ENCODE results near the gene PRPF6. TPM values are rescaled to one million over a fixed set of nuclear protein-coding genes. Genes with fewer than 3 reads are reported as not detected.

PRPF6 gene
- total RNA-seq, 4 donors from 2014 or later, result 34.1 to 57.4 (median 45.8) TPM

DNA sequence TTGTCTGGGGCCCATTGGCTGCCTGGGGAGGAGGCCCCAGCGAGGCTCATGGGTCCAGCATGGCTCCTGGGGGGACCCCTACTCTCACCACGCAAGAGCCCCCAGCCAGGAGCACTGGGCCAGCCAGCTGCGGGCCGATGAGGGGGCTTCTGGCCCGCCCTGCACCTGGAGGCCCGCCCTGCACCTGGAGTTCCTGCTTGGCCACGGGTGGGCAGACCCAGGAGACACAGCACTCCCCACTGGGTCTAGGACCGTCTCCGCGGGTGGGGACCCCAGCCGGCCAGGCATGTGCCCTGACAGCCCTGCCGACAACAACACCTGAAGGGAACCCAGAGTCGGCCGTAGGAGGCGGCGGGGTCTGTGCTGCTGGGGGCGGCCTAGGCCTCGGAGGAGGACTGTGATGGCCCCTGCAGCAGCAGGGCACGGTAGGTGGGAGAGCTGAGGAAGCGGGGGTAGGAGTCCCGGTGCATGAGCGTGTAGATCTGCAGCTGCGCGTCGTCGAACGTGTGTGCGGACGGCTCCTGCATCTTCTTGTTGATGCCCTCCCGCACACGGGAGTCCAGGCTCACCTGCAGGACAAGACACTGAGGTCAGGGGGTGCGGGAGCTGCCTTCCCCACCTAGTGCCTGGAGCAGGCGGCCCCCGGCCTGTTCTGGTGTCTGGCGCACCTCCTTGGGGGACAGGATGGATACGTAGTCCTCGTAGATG is 92.7 kb downstream of the PRPF6 start:
- TF ChIP-seq, protein P1, sequence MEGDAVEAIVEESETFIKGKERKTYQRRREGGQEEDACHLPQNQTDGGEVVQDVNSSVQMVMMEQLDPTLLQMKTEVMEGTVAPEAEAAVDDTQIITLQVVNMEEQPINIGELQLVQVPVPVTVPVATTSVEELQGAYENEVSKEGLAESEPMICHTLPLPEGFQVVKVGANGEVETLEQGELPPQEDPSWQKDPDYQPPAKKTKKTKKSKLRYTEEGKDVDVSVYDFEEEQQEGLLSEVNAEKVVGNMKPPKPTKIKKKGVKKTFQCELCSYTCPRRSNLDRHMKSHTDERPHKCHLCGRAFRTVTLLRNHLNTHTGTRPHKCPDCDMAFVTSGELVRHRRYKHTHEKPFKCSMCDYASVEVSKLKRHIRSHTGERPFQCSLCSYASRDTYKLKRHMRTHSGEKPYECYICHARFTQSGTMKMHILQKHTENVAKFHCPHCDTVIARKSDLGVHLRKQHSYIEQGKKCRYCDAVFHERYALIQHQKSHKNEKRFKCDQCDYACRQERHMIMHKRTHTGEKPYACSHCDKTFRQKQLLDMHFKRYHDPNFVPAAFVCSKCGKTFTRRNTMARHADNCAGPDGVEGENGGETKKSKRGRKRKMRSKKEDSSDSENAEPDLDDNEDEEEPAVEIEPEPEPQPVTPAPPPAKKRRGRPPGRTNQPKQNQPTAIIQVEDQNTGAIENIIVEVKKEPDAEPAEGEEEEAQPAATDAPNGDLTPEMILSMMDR (IDR thresholded peaks at IDR 0.05), result no peak
- TF ChIP-seq POLR2A (IDR thresholded peaks at IDR 0.05), result no peak
- DNase-seq, result no peak
- intact Hi-C loops (cut with DNase I), result no loop called here
- Histone ChIP-seq H3K4me3 (no peak overlapping the region), H3K9me3 (no peaks in the 10 kb centered on the region), H3K27ac (no peak overlapping the region), H3K27me3 (no peaks in the 10 kb centered on the region), H3K4me1 (peaks cover 10 to 40% (median 23%) of the 10 kb centered on the region in 3 donors), H3K36me3 (peaks cover 4 to 49% (median 10%) of the 10 kb centered on the region in 3 donors)
- WGBS, 2 donors, result 89% methylated on average over 9 of the region's 37 CpGs; no CpG with 5 or more reads in 1 of the 2 donors

DNA sequence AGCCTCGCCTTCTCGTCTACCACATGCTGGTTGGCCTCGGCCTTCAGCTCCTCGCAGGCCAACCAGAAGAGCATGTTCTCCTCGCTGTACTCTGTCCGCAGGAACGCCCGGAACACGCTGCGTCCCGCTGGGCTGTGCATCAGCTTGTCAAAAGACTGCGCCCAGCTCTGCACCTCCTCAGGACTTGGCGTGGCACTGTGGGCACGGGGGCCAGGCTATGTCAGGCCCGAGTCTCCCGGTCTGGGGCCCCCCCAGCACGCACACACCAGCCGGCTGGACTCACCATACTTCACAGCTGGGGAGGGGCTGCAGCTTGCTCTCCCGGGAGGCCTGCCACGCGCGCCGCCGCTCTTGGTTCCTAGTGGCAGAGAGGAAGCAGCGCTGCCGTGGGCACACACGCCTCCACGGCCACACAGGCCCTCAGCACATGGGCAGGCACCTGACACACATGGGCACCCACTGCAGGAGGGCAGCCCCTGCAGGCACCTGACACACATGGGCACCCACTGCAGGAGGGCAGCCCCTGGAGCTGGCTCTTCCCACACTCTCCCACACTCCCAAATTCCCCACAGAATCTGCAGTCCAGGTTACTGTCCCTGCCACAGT is 93.4 kb downstream of the PRPF6 start:
- TF ChIP-seq, protein P1 (IDR thresholded peaks at IDR 0.05), result no peak
- TF ChIP-seq POLR2A (IDR thresholded peaks at IDR 0.05), result no peak
- no peaks in the 10 kb centered on the region for H3K27me3 ChIP-seq
- intact Hi-C loops (cut with DNase I), result no loop called here
- no peak overlapping the region for H3K27ac ChIP-seq
- H3K36me3 ChIP-seq, result peaks cover 4 to 49% (median 10%) of the 10 kb centered on the region in 3 donors
- DNase-seq, result no peak
- H3K4me1 ChIP-seq, result peaks cover 16 to 47% (median 29%) of the 10 kb centered on the region in 3 donors
- no peak overlapping the region for H3K4me3 ChIP-seq
- H3K9me3 ChIP-seq, result no peaks in the 10 kb centered on the region
- no CpG with 5 or more reads among the region's 28 CpGs for WGBS, 2 donors

- intact Hi-C loops (cut with DNase I), result no loop called here
- peaks cover 16 to 50% (median 33%) of the 10 kb centered on the region in 3 donors for H3K4me1 ChIP-seq
- DNase-seq, result no peak
- WGBS, 2 donors, result 83 to 87% methylated on average over 4 to 7 of the region's 8 CpGs
- no peak for TF ChIP-seq POLR2A (IDR thresholded peaks at IDR 0.05)
- H3K4me3 ChIP-seq, result no peak overlapping the region
- H3K27me3 ChIP-seq, result no peaks in the 10 kb centered on the region
- H3K27ac ChIP-seq, result no peak overlapping the region
- no peaks in the 10 kb centered on the region for H3K9me3 ChIP-seq
- peaks cover 4 to 49% (median 10%) of the 10 kb centered on the region in 3 donors for H3K36me3 ChIP-seq
Observed at GRCh38 chr20:64074963-64075362, 94.0 kb downstream of the PRPF6 start.

DNA sequence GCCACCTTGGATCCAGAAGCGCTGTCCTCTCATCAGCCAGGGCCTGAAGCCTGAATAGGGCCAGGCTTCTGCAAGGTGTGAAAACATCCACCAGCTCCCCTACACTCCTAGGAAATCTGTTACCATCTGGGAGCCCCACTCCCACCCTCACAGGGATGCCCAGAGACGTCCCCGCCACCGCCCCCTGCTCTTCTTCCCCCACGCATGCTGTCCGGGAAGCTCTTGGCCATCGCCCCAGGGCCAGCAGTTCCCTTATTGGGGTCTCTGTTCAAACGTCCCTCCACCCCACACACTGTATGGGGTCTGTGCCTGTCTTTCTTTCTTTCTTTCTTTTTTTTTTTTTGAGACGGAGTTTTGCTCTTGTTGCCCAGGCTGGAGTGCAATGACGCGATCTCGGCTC is 94.6 kb downstream of the PRPF6 start:
- Histone ChIP-seq H3K27me3 (no peaks in the 10 kb centered on the region), H3K4me3 (no peak overlapping the region), H3K27ac (no peak overlapping the region), H3K36me3 (peaks cover 4 to 45% (median 10%) of the 10 kb centered on the region in 3 donors), H3K4me1 (peaks cover 16 to 56% (median 33%) of the 10 kb centered on the region in 3 donors), H3K9me3 (no peaks in the 10 kb centered on the region)
- TF ChIP-seq POLR2A (IDR thresholded peaks at IDR 0.05), result no peak
- TF ChIP-seq, protein P1 (IDR thresholded peaks at IDR 0.05), result no peak
- WGBS, 2 donors, result 88 to 89% methylated on average over 8 to 11 of the region's 12 CpGs
- no peak for DNase-seq
- intact Hi-C loops (cut with DNase I), result no loop called here

GRCh38 chr20:64076061-64076997 is 95.4 kb downstream of the PRPF6 start:
- DNase-seq, result no peak
- no peak for TF ChIP-seq POLR2A (IDR thresholded peaks at IDR 0.05)
- TF ChIP-seq, protein P1 (IDR thresholded peaks at IDR 0.05), result no peak
- H3K36me3 ChIP-seq, result peaks cover 4 to 42% (median 10%) of the 10 kb centered on the region in 3 donors
- intact Hi-C loops (cut with DNase I), result no loop called here
- peak overlapping the region in 2 of 4 donors; percentile 3 to 46 for H3K27ac ChIP-seq
- H3K9me3 ChIP-seq, result no peaks in the 10 kb centered on the region
- H3K4me3 ChIP-seq, result peak overlapping the region in 3 of 4 donors; percentile 59 to 89 (median 80)
- H3K4me1 ChIP-seq, result peaks cover 16 to 62% (median 33%) of the 10 kb centered on the region in 3 donors
- H3K27me3 ChIP-seq, result peaks cover 0 to 1% (median 0%) of the 10 kb centered on the region in 4 donors
- WGBS, 2 donors, result 84% methylated on average over 3 of the region's 22 CpGs; no CpG with 5 or more reads in 1 of the 2 donors

Data from esophagus squamous epithelium (tissue), 5 donors.